ES-I3 (cell line): Measurements from ENCODE around the gene HMG20B.
"Not testable (repeated sequence)": the region's sequence is repeated elsewhere in the genome, so short reads cannot be mapped to it uniquely, and the experiment has no call there.

ENCODE experiments used
- H3K36me3 ChIP-seq: 2 replicates; pipeline ENCODE4 v1.6.1; 2013; ENCODE audit warnings: mild to moderate bottlenecking, low read length, control low read depth, moderate library complexity; ENCODE audit not compliant: insufficient read depth
- H3K4me1 ChIP-seq: 2 replicates; pipeline ENCODE4 v1.6.1; 2013; ENCODE audit warnings: mild to moderate bottlenecking, control low read depth, low read length; ENCODE audit not compliant: insufficient read depth
- H3K9ac ChIP-seq: 2 replicates; pipeline ENCODE4 v1.6.1; 2013; ENCODE audit warnings: low read depth, mild to moderate bottlenecking, low read length, moderate library complexity
- H3K9me3 ChIP-seq: 2 replicates; pipeline ENCODE4 v1.6.1; 2013; ENCODE audit warnings: mild to moderate bottlenecking, low read length, moderate library complexity; ENCODE audit not compliant: control insufficient read depth, insufficient read depth

HMG20B gene

GRCh38 chr19:3577723-3578344 is 5.1 kb downstream of the HMG20B start:
- Histone ChIP-seq H3K9ac (peak overlapping the region; percentile 42; the same call in 1 of the 2 replicates), H3K36me3 (no peaks in the 10 kb centered on the region), H3K4me1 (no peaks in the 10 kb centered on the region; the same call in 1 of the 2 replicates), H3K9me3 (no peaks in the 10 kb centered on the region)

DNA sequence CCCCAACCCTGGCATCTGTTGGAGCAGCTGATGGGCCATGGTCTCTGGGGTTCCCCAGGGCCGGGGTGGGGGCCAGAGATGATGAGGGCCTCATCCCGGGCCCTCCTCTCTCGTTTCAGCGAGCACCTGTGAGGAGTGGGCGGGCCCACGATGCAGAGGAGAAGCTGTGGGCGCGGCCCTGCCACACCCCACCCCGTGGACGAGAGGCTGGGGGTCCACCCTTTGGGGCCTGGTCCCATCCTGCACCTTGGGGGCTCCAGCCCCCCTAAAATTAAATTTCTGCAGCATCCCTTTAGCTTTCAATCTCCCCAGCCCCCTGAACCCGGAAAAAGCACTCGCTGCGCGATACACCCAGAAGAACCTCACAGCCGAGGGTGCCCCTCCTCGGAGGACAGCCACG is 5.6 kb downstream of the HMG20B start:
- H3K9me3 ChIP-seq = no peaks in the 10 kb centered on the region
- no peaks in the 10 kb centered on the region; the same call in 1 of the 2 replicates for H3K4me1 ChIP-seq
- H3K36me3 ChIP-seq = no peaks in the 10 kb centered on the region
- H3K9ac ChIP-seq = peak overlapping the region; percentile 42; the same call in 1 of the 2 replicates

DNA sequence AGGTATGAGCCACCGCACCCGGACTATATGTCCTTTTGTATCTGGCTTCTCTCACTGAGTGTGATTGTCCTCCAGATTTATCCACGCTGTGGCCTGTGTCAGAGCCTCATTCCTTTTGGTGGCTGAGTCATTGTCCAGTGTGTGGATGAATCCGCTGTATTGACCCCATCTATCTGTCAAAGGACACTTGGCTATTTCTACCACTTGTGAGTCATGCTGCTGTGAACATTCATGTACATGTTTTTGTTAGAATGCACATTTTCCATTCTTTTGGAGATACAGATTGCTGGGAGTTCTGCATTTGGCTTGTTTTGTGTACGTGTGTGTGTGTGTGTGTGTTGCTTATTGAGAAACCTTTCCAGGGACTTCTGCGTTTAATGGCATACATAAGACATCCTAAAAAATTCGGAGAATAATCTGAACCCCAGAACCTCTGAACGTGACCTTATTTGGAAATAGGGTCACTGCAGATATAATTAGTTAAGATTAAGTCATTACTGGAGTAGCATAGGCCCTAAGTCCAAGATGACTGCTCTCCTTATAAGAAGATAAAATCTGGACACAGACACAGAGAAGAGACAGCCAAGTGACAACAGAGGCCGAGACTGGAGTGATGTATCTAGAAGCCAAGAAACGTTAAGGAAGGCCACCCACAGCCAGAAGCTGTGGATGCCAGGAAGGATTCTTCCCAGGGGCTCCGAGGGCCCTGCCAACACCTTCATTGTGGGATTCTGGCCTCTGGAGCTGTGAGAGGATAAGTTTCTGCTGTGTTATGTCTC is 7.6 kb downstream of the HMG20B start:
- no peak overlapping the region for H3K9ac ChIP-seq
- H3K4me1 ChIP-seq = no peaks in the 10 kb centered on the region; the same call in 1 of the 2 replicates
- H3K36me3 ChIP-seq = no peaks in the 10 kb centered on the region
- no peaks in the 10 kb centered on the region for H3K9me3 ChIP-seq

DNA sequence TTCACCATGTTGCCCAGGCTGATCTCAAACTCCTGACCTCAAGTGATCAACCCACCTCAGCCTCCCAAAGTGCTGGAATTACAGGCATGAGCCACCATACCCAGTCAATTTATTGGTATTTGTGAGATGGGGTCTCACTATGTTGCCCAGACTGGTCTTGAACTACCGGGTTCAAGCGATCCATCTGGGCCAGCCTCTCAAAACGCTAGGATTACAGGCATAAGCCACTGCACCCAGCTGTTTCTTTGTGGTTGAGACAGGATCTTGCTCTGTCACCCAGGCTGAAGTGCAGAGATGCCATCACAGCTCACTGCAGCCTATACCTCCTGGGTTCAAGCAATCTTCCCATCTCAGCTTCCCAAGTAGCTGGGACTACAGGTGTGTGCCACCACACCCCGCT is 9.0 kb downstream of the HMG20B start:
- not testable (repeated sequence) for H3K9me3 ChIP-seq, H3K9ac ChIP-seq, H3K4me1 ChIP-seq, H3K36me3 ChIP-seq

DNA sequence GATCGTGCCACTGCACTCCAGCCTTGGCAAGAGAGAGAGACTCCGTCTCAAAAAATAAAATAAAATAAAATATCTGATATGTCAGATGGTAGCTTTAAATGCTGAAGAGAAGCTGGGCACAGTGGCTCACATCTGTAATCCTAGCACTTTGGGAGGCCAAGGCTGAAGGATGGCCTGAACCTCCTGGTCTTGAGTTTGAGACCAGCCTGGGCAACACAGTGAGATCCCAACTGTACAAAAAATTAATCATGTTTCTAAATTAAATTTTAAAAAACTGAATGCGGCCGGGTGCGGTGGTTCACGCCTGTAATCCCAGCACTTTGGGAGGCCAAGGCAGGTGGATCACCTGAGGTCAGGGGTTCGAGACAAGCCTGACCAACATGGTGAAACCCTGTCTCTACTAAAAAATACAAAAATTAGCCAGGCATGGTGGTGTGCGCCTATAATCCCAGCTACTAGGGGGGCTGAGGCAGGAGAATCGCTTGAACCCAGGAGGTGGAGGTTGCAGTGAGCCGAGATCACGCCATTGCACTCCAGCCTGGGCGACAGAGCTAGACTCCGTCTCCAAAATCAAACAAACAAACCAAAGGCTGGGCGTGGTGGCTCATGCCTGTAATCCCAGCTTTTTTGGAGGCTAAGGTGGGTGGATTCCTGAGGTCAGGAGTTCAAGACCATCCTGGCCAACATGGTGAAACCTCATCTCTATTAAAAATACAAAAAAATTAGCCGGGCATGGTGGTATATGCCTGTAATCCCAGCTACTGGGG is 11.5 kb downstream of the HMG20B start:
- H3K4me1 ChIP-seq, H3K9me3 ChIP-seq, H3K36me3 ChIP-seq, H3K9ac ChIP-seq: not testable (repeated sequence)

GRCh38 chr19:3585301-3586126 is 12.8 kb downstream of the HMG20B start, which contains the start of gene GIPC3:
GIPC3 (plus strand) TSS chr19:3585478; CDS start chr19:3585598, 120 bp downstream.
- no peaks in the 10 kb centered on the region for H3K36me3 ChIP-seq
- H3K4me1 ChIP-seq = no peaks in the 10 kb centered on the region; the same call in 1 of the 2 replicates
- no peaks in the 10 kb centered on the region for H3K9me3 ChIP-seq
- H3K9ac ChIP-seq = peak within 1 kb of the TSS; percentile 54; the same call in 1 of the 2 replicates

- Histone ChIP-seq H3K9me3 (no peaks in the 10 kb centered on the region), H3K36me3 (no peaks in the 10 kb centered on the region), H3K4me1 (no peaks in the 10 kb centered on the region; the same call in 1 of the 2 replicates), H3K9ac (peak overlapping the region; percentile 54; the same call in 1 of the 2 replicates)
Measured at GRCh38 chr19:3586127-3586626, 13.4 kb downstream of the HMG20B start.

GRCh38 chr19:3586707-3587346 is 14.1 kb downstream of the HMG20B start:
- Histone ChIP-seq H3K9ac (peak overlapping the region; percentile 6; the same call in 1 of the 2 replicates), H3K36me3 (no peaks in the 10 kb centered on the region), H3K4me1 (no peaks in the 10 kb centered on the region; the same call in 1 of the 2 replicates), H3K9me3 (no peaks in the 10 kb centered on the region)

GRCh38 chr19:3589439-3589838 is 16.7 kb downstream of the HMG20B start:
- H3K36me3 ChIP-seq = no peaks in the 10 kb centered on the region
- no peak overlapping the region for H3K9ac ChIP-seq
- H3K9me3 ChIP-seq = no peaks in the 10 kb centered on the region
- no peaks in the 10 kb centered on the region; the same call in 1 of the 2 replicates for H3K4me1 ChIP-seq

DNA sequence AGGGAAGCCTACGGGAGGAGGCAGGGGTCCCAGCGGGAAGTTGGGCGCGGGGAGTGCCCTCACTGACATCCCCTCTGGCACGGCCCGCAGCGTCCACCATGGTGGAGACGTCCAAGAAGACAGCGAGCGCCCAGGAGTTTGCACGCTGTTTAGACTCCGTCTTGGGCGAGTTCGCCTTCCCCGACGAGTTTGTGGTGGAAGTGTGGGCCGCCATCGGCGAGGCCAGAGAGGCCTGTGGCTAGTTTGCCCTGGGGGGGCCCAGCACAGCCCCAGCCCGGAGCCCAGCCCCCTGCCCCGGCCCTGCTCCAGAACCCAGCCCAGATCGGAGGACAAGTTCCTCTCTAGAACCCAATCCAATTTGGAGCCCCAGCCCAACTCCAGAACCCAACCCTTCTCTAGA is 17.2 kb downstream of the HMG20B start:
- no peaks in the 10 kb centered on the region; the same call in 1 of the 2 replicates for H3K4me1 ChIP-seq
- H3K36me3 ChIP-seq = no peaks in the 10 kb centered on the region
- no peaks in the 10 kb centered on the region for H3K9me3 ChIP-seq
- H3K9ac ChIP-seq = no peak overlapping the region

- H3K9me3 ChIP-seq = no peaks in the 10 kb centered on the region
- H3K9ac ChIP-seq = no peak overlapping the region
- H3K4me1 ChIP-seq = no peaks in the 10 kb centered on the region; the same call in 1 of the 2 replicates
- H3K36me3 ChIP-seq = no peaks in the 10 kb centered on the region
Measured at GRCh38 chr19:3590991-3591659, 18.4 kb downstream of the HMG20B start.

DNA sequence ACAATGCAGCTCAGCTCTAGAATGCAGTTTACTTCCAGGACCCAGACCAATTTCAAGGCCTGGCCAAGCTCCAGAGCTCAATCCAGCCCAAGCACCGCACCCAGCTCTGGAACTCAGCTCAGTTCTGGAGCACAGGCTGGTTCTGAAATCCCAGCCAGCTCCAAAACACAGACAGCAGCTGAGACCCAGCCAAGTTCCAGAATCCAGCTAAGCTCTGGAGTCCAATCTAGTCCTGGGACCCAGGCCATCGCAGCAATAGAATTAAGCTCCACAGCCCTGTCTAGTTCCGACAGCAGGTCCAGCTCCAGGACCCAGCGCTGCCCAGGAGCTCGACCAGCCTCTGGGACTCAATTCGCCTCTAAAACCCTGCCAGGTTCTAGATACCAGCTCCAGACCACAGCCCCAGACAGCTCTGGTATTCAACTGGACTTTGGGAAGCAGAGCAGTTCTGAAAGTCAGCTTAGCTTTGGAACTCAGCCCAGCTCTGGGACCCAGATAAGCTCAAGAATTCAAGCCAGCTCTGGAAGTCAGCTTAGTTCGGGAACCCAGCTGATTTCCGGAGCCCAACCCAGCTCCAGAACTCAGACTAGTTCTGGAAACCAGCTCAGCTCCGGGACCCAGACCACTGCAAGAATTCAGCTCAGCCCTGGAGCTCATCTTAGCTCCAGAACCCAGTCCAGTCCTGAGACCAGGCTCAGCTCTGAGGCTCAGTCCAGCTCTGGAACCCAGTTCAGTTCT is 19.3 kb downstream of the HMG20B start:
- H3K9ac ChIP-seq = no peak overlapping the region
- no peaks in the 10 kb centered on the region for H3K9me3 ChIP-seq
- no peaks in the 10 kb centered on the region for H3K4me1 ChIP-seq
- no peaks in the 10 kb centered on the region for H3K36me3 ChIP-seq
